ENCODE results near the gene CHD9.

The CHD9 gene

GRCh38 chr16:53150769-53151168 lies 96.0 kb downstream of the CHD9 start:
- H3K4me3 Mint-ChIP-seq: no peak overlapping the region
- H3K9me3 Mint-ChIP-seq: no peaks in the 10 kb centered on the region
- TF ChIP-seq CTCF (IDR thresholded peaks at IDR 0.05): no peak

DNA sequence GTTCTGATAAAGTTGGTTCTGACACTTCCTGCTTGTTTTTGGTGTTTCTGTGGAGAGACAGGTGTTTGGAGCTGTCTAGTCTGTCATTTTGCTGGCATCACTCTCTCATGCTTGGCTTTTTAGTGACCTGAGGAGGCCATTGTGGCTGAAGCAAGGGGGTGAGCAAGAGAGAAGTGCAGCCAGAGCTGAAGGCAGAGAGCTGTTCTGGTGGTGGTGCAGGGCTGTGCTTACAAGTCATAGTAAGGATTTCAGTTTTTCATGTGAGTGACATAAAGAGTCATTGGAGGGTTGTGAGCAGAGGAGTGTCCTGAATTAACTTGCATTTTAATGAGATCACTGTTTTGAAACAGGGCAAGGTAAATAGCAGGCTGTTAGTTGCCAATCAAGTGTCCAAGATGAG lies 97.5 kb downstream of the CHD9 start:
- Mint-ChIP-seq H3K4me3 (no peak overlapping the region), H3K4me1 (peaks cover 5% of the 10 kb centered on the region)
- TF ChIP-seq CTCF (IDR thresholded peaks at IDR 0.05): no peak

More at GRCh38 chr16:53150769-53151168, 96.0 kb downstream of the CHD9 start:
- no peak overlapping the region for H3K27ac Mint-ChIP-seq
- H3K27me3 Mint-ChIP-seq (ENCODE audit: low read depth, poor library complexity): no peaks in the 10 kb centered on the region
- H3K36me3 Mint-ChIP-seq (ENCODE audit: low read depth): peaks cover 17% of the 10 kb centered on the region
- peaks cover 5% of the 10 kb centered on the region for H3K4me1 Mint-ChIP-seq
- DNase-seq: no peak

GRCh38 chr16:53153130-53153529 lies 98.3 kb downstream of the CHD9 start:
- Mint-ChIP-seq H3K4me3 (no peak overlapping the region), H3K9me3 (no peaks in the 10 kb centered on the region), H3K27me3 (ENCODE audit: low read depth, poor library complexity) (no peaks in the 10 kb centered on the region), H3K27ac (no peak overlapping the region), H3K36me3 (ENCODE audit: low read depth) (peaks cover 21% of the 10 kb centered on the region), H3K4me1 (peaks cover 5% of the 10 kb centered on the region)
- DNase-seq: no peak
- TF ChIP-seq CTCF (IDR thresholded peaks at IDR 0.05): no peak

More for the DNA sequence above, 97.5 kb downstream of the CHD9 start:
- Mint-ChIP-seq H3K27ac (no peak overlapping the region), H3K9me3 (no peaks in the 10 kb centered on the region), H3K36me3 (ENCODE audit: low read depth) (peaks cover 24% of the 10 kb centered on the region), H3K27me3 (ENCODE audit: low read depth, poor library complexity) (no peaks in the 10 kb centered on the region)
- no peak for DNase-seq

DNA sequence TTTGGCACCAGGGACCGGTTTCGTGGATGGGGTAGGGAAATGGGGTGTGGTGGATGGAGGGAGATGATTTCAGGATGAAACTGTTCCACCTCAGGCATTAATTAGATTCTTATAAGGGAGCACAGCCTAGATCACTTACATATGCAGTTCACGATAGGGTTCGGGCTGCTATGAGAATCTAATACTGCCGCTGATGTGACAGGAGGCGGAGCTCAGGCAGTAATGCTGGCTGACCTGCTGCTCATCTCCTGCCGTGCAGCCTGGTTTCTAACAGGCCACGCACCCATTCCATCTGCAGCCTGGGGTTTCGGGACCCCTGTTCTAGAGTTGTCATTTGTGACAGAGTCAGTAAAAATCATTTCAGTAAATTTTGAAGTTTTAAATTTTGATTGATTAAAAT lies 99.7 kb downstream of the CHD9 start:
- Mint-ChIP-seq H3K27me3 (ENCODE audit: low read depth, poor library complexity) (no peaks in the 10 kb centered on the region), H3K27ac (no peak overlapping the region)

GRCh38 chr16:53156516-53156915 lies 101.7 kb downstream of the CHD9 start:
- H3K4me1 Mint-ChIP-seq: peaks cover 5% of the 10 kb centered on the region
- peaks cover 25% of the 10 kb centered on the region for H3K36me3 Mint-ChIP-seq (ENCODE audit: low read depth)
- no peak overlapping the region for H3K27ac Mint-ChIP-seq
- no peaks in the 10 kb centered on the region for H3K9me3 Mint-ChIP-seq
- no peaks in the 10 kb centered on the region for H3K27me3 Mint-ChIP-seq (ENCODE audit: low read depth, poor library complexity)
- no peak for DNase-seq
- no peak for TF ChIP-seq CTCF (IDR thresholded peaks at IDR 0.05)
- H3K4me3 Mint-ChIP-seq: no peak overlapping the region

More for the DNA sequence above, 99.7 kb downstream of the CHD9 start:
- Mint-ChIP-seq H3K9me3 (no peaks in the 10 kb centered on the region), H3K4me1 (peaks cover 5% of the 10 kb centered on the region), H3K4me3 (no peak overlapping the region), H3K36me3 (ENCODE audit: low read depth) (peaks cover 21% of the 10 kb centered on the region)
- no peak for DNase-seq
- TF ChIP-seq CTCF (IDR thresholded peaks at IDR 0.05): no peak

- peaks cover 25% of the 10 kb centered on the region for H3K36me3 Mint-ChIP-seq (ENCODE audit: low read depth)
- no peak overlapping the region for H3K4me3 Mint-ChIP-seq
- no peaks in the 10 kb centered on the region for H3K27me3 Mint-ChIP-seq (ENCODE audit: low read depth, poor library complexity)
- H3K4me1 Mint-ChIP-seq: no peaks in the 10 kb centered on the region
- TF ChIP-seq CTCF (IDR thresholded peaks at IDR 0.05): peak; percentile 69
- no peaks in the 10 kb centered on the region for H3K9me3 Mint-ChIP-seq
- peak; percentile 17 for DNase-seq
- H3K27ac Mint-ChIP-seq: no peak overlapping the region
Observed at GRCh38 chr16:53159781-53160436, 105.1 kb downstream of the CHD9 start.

Data from nephron progenitor cell (in vitro differentiated cells).